Erythroblast (primary cell): ENCODE measurements around the gene SYNJ2.

Source experiments
- GATA1 ChIP-seq: IDR thresholded peaks from 2 replicates; pipeline ENCODE4 v1.6.1; 2011; ENCODE audit warnings: low read depth, mild to moderate bottlenecking, control low read depth, low read length, moderate library complexity
- POLR2A ChIP-seq: IDR thresholded peaks from 2 replicates; pipeline ENCODE4 v1.6.1; 2011; ENCODE audit warnings: mild to moderate bottlenecking, low read length

DNA sequence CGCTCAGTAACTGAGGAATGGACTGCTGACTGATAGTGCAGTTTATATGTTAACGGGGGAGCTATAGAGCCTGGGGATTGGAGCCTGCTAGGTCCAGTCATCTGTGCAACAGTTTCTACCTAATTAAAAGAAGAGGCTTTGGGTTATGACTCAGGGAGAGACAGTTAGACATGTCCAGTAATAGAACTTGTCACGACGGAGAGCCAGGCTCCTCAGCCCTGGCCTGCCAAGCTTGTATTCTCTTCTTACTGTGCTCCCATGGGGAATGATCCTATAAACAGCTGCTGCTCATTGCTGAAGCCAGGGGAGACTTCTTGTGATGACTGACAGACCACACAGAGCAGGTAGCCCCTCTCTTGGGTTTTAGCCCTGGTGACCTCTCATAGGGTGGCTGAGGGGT lies 69.3 kb downstream of the SYNJ2 start:
- TF ChIP-seq POLR2A (no peak), GATA1 (no peak)
